NB4 (cell line): ENCODE measurements around the gene ZNF136.

ENCODE experiments used
- DNase-seq: peaks from one replicate; pipeline ENCODE4 v3.0.0; 2010; ENCODE audit warnings: low read depth
- H3K4me3 ChIP-seq: one replicate; pipeline ENCODE4 v1.5.1; 2011; ENCODE audit warnings: mild to moderate bottlenecking, low read depth, low read length, moderate library complexity
- MYC ChIP-seq: IDR thresholded peaks from 2 replicates; pipeline ENCODE4 v1.6.1; 2011; ENCODE audit warnings: low read depth, low read length
- POLR2A ChIP-seq: IDR thresholded peaks from 2 replicates; pipeline ENCODE4 v1.6.1; 2011; ENCODE audit warnings: mild to moderate bottlenecking; ENCODE audit not compliant: insufficient read length; ENCODE audit errors: extremely low read depth
- TF ChIP-seq, protein P1 (sequence below): IDR thresholded peaks from 2 replicates; pipeline ENCODE4 v1.6.1; 2011; ENCODE audit warnings: low read depth, low read length
- TF ChIP-seq, protein P2 (sequence below): IDR thresholded peaks from one replicate; pipeline ENCODE4 v1.5.1; 2012; ENCODE audit warnings: low read depth, low read length

Gene ZNF136

DNA sequence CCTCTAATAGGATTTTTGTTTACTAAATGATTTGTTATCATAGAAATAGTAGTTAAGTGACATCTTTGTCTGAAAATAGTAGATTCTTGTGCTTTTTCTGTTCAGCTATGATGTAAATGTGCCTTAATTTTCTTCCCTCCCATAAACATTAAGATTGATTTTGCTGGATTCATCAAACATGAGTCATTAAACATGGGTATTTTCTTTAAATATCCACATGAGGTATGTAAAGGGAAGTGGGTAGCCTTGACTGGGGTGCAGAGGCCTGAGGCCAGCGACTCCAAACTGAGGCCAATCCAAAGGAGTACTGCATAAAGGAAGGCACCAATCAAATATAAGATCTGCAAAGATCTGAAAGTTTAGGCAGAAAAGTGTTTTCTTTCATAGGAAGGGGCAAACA, 3.7 kb downstream of the ZNF136 start:
- no peak for DNase-seq
- H3K4me3 ChIP-seq = no peak overlapping the region
- TF ChIP-seq, protein P1, sequence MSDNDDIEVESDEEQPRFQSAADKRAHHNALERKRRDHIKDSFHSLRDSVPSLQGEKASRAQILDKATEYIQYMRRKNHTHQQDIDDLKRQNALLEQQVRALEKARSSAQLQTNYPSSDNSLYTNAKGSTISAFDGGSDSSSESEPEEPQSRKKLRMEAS = no peak
- TF ChIP-seq MYC = no peak
- TF ChIP-seq, protein P2, sequence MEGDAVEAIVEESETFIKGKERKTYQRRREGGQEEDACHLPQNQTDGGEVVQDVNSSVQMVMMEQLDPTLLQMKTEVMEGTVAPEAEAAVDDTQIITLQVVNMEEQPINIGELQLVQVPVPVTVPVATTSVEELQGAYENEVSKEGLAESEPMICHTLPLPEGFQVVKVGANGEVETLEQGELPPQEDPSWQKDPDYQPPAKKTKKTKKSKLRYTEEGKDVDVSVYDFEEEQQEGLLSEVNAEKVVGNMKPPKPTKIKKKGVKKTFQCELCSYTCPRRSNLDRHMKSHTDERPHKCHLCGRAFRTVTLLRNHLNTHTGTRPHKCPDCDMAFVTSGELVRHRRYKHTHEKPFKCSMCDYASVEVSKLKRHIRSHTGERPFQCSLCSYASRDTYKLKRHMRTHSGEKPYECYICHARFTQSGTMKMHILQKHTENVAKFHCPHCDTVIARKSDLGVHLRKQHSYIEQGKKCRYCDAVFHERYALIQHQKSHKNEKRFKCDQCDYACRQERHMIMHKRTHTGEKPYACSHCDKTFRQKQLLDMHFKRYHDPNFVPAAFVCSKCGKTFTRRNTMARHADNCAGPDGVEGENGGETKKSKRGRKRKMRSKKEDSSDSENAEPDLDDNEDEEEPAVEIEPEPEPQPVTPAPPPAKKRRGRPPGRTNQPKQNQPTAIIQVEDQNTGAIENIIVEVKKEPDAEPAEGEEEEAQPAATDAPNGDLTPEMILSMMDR = no peak
- TF ChIP-seq POLR2A = no peak

DNA sequence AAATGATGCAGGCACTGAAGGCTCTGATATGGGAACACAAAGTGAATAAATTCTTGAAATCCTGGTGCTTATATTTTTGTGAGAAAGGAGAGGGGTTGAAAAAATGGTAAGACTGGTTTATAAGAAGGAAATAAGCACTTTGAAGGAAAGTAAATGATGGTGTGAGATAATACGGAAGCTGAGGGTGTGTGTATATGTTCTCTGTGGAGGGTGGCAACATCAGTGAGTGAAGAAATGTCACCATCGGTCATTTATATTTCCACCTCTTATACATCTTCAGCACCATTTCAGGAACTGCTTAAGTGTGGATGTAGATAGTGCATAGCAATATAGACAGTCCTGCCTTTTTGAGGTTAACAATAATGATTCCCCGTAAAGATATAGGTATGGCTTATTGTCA, 17.5 kb downstream of the ZNF136 start:
- TF ChIP-seq, protein P1 = no peak
- TF ChIP-seq, protein P2 = no peak
- TF ChIP-seq MYC (no peak), POLR2A (no peak)
- no peak overlapping the region for H3K4me3 ChIP-seq
- DNase-seq = no peak

DNA sequence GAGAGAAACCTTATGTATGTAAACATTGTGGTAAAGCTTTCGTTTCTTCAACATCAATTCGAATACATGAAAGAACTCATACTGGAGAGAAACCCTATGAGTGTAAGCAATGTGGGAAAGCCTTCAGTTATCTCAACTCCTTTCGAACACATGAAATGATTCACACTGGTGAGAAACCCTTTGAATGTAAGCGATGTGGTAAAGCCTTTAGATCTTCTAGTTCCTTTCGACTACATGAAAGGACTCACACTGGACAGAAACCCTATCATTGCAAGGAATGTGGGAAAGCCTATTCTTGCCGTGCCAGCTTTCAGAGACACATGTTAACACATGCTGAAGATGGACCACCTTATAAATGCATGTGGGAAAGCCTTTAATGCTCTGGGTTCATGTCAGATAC, 24.7 kb downstream of the ZNF136 start:
- no peak overlapping the region for H3K4me3 ChIP-seq
- no peak for DNase-seq
- no peak for TF ChIP-seq POLR2A
- TF ChIP-seq, protein P2 = no peak
- TF ChIP-seq MYC = no peak
- TF ChIP-seq, protein P1 = no peak

DNA sequence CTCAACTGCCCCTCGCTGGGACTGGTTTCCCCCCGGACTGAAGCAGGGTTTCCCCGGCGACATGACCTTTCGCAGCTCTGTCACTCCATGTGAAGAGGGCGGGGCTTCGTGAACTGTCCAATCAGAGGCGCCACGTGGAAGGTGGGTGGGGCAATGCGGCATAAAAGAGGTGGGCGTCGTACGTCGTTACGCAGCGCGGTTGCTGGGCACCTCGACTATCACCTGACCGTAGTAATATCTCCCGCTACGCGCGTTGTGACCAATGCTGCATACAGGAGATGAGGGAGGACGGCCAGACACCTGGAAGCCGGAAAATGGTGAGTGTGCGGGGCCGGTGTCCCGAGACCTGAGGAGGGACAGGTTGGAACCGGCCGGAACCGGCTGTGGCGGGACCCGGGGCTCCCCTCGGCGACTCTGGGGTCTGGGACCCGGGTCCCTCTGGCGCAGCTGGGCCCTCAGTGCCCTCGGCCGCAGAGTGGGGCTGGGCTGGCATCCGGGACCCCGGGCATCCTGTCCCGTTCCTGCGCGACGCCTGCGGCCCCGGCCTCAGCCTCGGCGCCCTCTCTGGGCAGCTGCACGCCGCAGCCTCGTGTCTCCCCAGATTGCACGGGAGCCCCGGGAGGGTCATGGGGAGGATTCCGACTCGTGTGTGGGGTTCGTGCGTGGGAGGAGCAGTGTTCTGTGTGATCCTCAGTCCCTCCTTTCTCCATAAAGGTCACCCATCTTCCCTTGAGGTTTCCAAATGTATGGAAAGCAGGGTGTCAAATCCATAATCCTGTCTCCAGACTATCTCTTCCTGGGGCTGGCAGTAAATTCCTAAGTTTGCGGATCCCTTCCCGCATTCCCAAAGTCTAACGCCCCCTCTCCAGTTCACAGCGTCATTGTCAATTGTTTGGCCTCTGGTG, 32.2 kb downstream of the ZNF136 start:
- no peak for DNase-seq
- TF ChIP-seq POLR2A = no peak
- no peak for TF ChIP-seq MYC
- TF ChIP-seq, protein P2 = no peak
- TF ChIP-seq, protein P1 = no peak
- H3K4me3 ChIP-seq = no peak overlapping the region

DNA sequence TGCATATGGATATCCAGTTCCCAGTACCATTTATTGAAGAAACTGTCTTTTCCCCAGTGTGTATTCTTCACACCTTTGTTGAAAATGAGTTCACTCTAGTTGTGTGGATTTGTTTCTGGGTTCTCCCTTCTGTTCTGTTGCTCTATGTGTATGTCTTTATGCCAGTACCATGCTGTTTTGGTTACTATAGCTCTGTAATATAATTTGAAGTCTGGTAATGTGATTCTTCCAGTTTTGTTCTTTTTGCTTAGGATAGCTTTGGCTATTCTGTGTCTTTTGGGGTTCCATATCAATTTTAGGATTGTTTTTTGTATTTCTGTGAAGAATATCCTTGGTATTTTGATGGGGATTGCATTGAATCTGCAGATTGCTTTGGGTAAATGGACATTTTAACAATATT, 35.2 kb downstream of the ZNF136 start:
- DNase-seq = no peak
- H3K4me3 ChIP-seq = no peak overlapping the region
- TF ChIP-seq POLR2A = no peak
- TF ChIP-seq, protein P2 = no peak
- TF ChIP-seq, protein P1 = no peak
- TF ChIP-seq MYC = no peak
